T-helper 17 cell (primary cell): ENCODE measurements around the gene CARS2. TPM values are rescaled to one million over a fixed set of nuclear protein-coding genes. Genes with fewer than 3 reads are reported as not detected.
A peak's percentile ranks its signal among the peaks of the same experiment; 100 is the strongest.

Experiments used
- ATAC-seq: fragments of 150-1000 bp; cut with Tn5 transposase; 2 replicates; pipeline ENCODE4 v1.10.0; 2021; ENCODE audit warnings: mild to moderate bottlenecking, moderate library complexity
- DNase-seq, 3 donors: peaks; one replicate each; pipeline versions ENCODE4 v3.0.0 to v3.0.0-alpha.2; 2020 to 2021
- H3K9me3 ChIP-seq: one replicate; pipeline ENCODE4 v1.7.0; 2013; ENCODE audit warnings: low read length, mild to moderate bottlenecking; ENCODE audit not compliant: control insufficient read depth, poor library complexity, severe bottlenecking
- H3K27ac Mint-ChIP-seq: one replicate; pipeline ENCODE4 v1.8.0; 2022; ENCODE audit warnings: mild to moderate bottlenecking, moderate library complexity, mixed read lengths
- H3K27me3 Mint-ChIP-seq: one replicate; pipeline ENCODE4 v1.8.0; 2022; ENCODE audit warnings: mixed read lengths
- H3K36me3 Mint-ChIP-seq: one replicate; pipeline ENCODE4 v1.8.0; 2022; ENCODE audit warnings: low read depth, mixed read lengths
- H3K4me1 Mint-ChIP-seq: one replicate; pipeline ENCODE4 v1.8.0; 2022; ENCODE audit warnings: mild to moderate bottlenecking, mixed read lengths
- H3K4me3 Mint-ChIP-seq: one replicate; pipeline ENCODE4 v1.8.0; 2022; ENCODE audit warnings: mild to moderate bottlenecking, moderate library complexity, mixed read lengths
- total RNA-seq, 4 donors: library from RNA in 2 of 4; stranded (reverse) in 2 of 4; gene quantifications; one replicate each; pipeline ENCODE4 v1.2.3 and lab custom pipeline; 2022 to 2026

CARS2 gene
- total RNA-seq, 2 donors from 2014 or later = 57.7 to 74.6 TPM

- ATAC-seq (no peak), DNase-seq (no peak)
- Mint-ChIP-seq H3K4me3 (no peak overlapping the region), H3K27ac (no peak overlapping the region), H3K36me3 (peaks cover 2% of the 10 kb centered on the region), H3K27me3 (no peaks in the 10 kb centered on the region), H3K4me1 (peaks cover 4% of the 10 kb centered on the region)
- H3K9me3 ChIP-seq = no peaks in the 10 kb centered on the region
Measured at GRCh38 chr13:110650436-110650835, 55.5 kb downstream of the CARS2 start.

- Mint-ChIP-seq H3K27me3 (no peaks in the 10 kb centered on the region), H3K36me3 (peaks cover 2% of the 10 kb centered on the region), H3K4me1 (peaks cover 4% of the 10 kb centered on the region), H3K27ac (no peak overlapping the region), H3K4me3 (no peak overlapping the region)
- H3K9me3 ChIP-seq = no peaks in the 10 kb centered on the region
- no peak for ATAC-seq
- DNase-seq = no peak
Measured at GRCh38 chr13:110649551-110649950, 56.4 kb downstream of the CARS2 start.

DNA sequence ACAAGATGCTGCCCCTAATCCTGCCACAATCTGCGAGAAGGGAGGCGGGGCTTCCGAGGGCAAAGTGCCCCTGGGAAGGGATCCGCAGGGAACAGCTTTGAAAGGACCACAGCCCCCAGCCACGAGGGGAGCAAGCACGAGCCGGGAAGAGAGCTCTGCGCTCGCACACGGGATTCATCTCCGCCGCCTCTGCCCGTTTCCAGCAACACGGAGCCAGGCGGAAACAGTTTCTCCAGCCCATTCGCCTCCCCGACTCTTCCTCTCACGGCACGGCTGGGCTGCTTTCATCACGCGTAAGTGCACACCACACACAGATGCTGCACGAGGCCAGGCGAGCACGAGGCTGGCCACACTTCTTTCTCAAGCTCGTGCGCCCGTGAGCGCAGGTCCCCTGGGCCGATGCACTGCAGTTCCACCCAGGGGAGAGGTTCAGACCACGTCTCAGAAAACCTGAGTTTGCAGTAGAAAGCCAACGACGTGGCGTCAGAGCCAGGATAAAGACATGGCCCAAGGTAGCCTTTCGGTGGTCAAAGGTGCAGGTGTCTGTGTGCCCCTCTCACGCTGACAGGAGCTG, 57.0 kb downstream of the CARS2 start:
- DNase-seq (no peak), ATAC-seq (no peak)
- H3K4me1 Mint-ChIP-seq = peaks cover 3% of the 10 kb centered on the region
- no peaks in the 10 kb centered on the region for H3K27me3 Mint-ChIP-seq
- no peak overlapping the region for H3K27ac Mint-ChIP-seq
- H3K4me3 Mint-ChIP-seq = no peak overlapping the region
- H3K36me3 Mint-ChIP-seq = peaks cover 2% of the 10 kb centered on the region
- H3K9me3 ChIP-seq = no peaks in the 10 kb centered on the region

- H3K4me1 Mint-ChIP-seq = peaks cover 3% of the 10 kb centered on the region
- no peak overlapping the region for H3K4me3 Mint-ChIP-seq
- H3K27me3 Mint-ChIP-seq = no peaks in the 10 kb centered on the region
- no peaks in the 10 kb centered on the region for H3K9me3 ChIP-seq
- no peak for DNase-seq
- no peak overlapping the region for H3K27ac Mint-ChIP-seq
- ATAC-seq = no peak
- peaks cover 2% of the 10 kb centered on the region for H3K36me3 Mint-ChIP-seq
Measured at GRCh38 chr13:110648146-110648819, 57.6 kb downstream of the CARS2 start.

GRCh38 chr13:110647365-110647737, 58.6 kb downstream of the CARS2 start:
- Mint-ChIP-seq H3K27me3 (no peaks in the 10 kb centered on the region), H3K4me3 (no peak overlapping the region), H3K4me1 (peaks cover 3% of the 10 kb centered on the region), H3K27ac (no peak overlapping the region), H3K36me3 (peaks cover 2% of the 10 kb centered on the region)
- ATAC-seq (no peak), DNase-seq (no peak)
- H3K9me3 ChIP-seq = no peaks in the 10 kb centered on the region

DNA sequence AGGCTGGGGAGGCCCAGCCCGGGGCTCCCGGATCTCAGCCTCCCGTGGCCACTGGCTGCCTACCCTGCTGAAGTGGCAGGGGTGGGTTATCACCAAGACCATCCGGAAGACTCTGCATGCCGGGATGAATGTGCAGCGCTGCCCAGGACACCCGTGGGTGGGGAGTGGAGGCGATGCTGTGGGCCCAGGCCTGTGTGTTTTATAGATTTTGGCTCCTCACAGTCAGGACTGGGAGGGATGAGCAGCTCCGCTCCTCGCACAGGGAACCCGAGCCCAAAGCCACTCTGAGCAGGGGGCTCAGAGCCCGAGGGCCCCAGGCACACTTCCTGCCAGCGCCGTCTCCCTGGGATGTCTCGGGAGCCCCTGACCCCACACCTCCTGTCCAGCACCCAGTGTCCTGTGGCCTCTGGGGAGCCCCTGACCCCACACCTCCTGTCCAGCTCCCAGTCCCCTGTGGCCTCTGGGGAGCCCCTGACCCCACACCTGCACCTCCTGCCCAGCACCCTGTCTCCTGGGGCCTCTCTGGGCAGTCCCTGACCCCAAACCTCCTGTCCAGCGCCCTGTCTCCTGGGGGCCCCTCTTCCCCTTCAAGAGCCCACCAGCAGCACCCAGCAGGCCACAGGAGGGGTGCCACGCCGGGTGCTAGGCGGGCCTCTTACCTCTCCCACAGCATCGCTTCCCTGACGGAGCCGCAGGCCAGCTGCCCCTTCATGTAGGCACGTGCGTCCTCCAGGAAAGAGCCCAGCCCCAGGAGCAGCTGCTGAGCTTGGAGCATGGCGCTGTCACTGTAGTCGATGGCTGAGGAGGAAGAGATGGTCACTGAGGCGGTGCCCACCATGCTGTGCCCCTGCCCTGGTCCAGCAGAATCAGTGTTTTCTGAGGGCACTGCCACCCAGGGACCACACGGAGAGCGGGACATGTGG, 59.2 kb downstream of the CARS2 start:
- no peak overlapping the region for H3K27ac Mint-ChIP-seq
- ATAC-seq = no peak
- H3K9me3 ChIP-seq = no peaks in the 10 kb centered on the region

GRCh38 chr13:110645750-110646149, 60.2 kb downstream of the CARS2 start:
- Mint-ChIP-seq H3K36me3 (peaks cover 2% of the 10 kb centered on the region), H3K27ac (no peak overlapping the region), H3K27me3 (no peaks in the 10 kb centered on the region), H3K4me1 (peaks cover 3% of the 10 kb centered on the region), H3K4me3 (no peak overlapping the region)
- ATAC-seq (no peak), DNase-seq (no peak)
- no peaks in the 10 kb centered on the region for H3K9me3 ChIP-seq

More for the DNA sequence above, 59.2 kb downstream of the CARS2 start:
- peaks cover 2% of the 10 kb centered on the region for H3K36me3 Mint-ChIP-seq
- no peak overlapping the region for H3K4me3 Mint-ChIP-seq
- no peak for DNase-seq
- H3K27me3 Mint-ChIP-seq = no peaks in the 10 kb centered on the region
- peaks cover 3% of the 10 kb centered on the region for H3K4me1 Mint-ChIP-seq

GRCh38 chr13:110644892-110645521, 60.9 kb downstream of the CARS2 start:
- H3K9me3 ChIP-seq = no peaks in the 10 kb centered on the region

DNA sequence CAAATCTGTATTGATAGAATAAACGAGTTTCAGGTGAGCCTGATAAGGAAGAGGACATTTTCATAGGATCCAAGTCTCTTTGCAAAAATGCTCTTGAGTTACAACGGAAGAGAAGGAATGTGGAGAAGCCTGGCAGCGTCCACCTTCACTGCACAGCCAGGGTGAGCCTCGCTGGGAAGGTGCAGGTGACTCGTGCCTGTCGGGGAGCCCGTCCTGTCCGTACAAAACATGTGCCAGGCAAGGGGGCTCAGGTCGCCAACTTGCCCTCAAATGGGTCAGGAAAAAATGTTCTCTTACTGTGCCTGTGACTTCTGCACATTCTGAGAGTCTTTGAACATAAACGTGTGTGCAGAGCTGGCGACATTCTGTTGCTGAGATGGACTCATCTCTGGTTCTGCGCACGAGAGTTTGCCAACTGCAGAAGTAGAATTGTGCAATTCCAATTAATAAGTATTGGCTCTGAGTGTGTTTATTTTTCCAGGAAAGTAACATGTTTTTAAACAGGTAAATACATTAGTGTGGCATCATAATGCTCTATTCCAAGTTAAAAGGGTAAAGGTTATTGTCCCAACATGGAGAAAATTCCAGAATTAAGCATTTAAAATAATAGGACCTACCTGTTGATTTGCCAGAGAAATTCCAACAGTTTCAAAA, 62.0 kb downstream of the CARS2 start:
- ATAC-seq (no peak), DNase-seq (no peak)
- Mint-ChIP-seq H3K36me3 (no peaks in the 10 kb centered on the region), H3K27ac (peak overlapping the region; percentile 83), H3K4me1 (peaks cover 3% of the 10 kb centered on the region), H3K27me3 (no peaks in the 10 kb centered on the region), H3K4me3 (peak overlapping the region; percentile 25)
- no peaks in the 10 kb centered on the region for H3K9me3 ChIP-seq

More at GRCh38 chr13:110644892-110645521, 60.9 kb downstream of the CARS2 start:
- DNase-seq (peak in 2 of 3 donors; percentile 40 to 53), ATAC-seq (peak; percentile 95)
- Mint-ChIP-seq H3K36me3 (peaks cover 2% of the 10 kb centered on the region), H3K27ac (no peak overlapping the region), H3K27me3 (no peaks in the 10 kb centered on the region), H3K4me1 (peaks cover 3% of the 10 kb centered on the region), H3K4me3 (no peak overlapping the region)

DNA sequence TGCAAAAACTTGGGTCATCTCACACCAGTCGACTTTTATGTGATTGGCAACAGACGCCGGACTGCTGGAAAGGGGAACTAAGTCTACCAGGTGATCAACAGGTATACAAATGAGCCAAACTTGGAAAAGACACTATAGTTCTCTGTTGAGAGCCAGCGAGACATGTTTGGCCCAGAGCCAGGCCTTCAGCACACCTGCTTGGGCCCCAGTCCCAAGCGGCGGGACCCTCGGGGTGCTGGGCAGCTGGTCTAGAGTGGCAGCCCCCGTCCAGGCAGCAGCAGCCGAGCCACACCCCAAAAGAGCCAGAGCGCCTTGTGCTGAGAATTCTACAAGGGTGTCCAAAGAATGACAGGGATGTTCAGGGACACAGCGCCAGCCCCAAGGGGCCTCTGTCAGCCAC, 62.6 kb downstream of the CARS2 start:
- no peaks in the 10 kb centered on the region for H3K9me3 ChIP-seq
- ATAC-seq = no peak
- no peak for DNase-seq
- H3K4me3 Mint-ChIP-seq = peak overlapping the region; percentile 25
- no peaks in the 10 kb centered on the region for H3K36me3 Mint-ChIP-seq
- H3K27me3 Mint-ChIP-seq = no peaks in the 10 kb centered on the region
- peak overlapping the region; percentile 83 for H3K27ac Mint-ChIP-seq
- peaks cover 3% of the 10 kb centered on the region for H3K4me1 Mint-ChIP-seq

- ATAC-seq (no peak), DNase-seq (no peak)
- no peaks in the 10 kb centered on the region for H3K9me3 ChIP-seq
- Mint-ChIP-seq H3K27me3 (no peaks in the 10 kb centered on the region), H3K4me3 (no peak overlapping the region), H3K27ac (peak overlapping the region; percentile 83), H3K4me1 (peaks cover 3% of the 10 kb centered on the region), H3K36me3 (no peaks in the 10 kb centered on the region)
Measured at GRCh38 chr13:110642291-110642981, 63.5 kb downstream of the CARS2 start.
